ENCODE results near the gene GSTT2B. TPM values are rescaled to one million over a fixed set of nuclear protein-coding genes. Genes with fewer than 3 reads are reported as not detected.
"Not testable (repeated sequence)": the region's sequence is repeated elsewhere in the genome, so short reads cannot be mapped to it uniquely, and the experiment has no call there.

The GSTT2B gene
- total RNA-seq, 1 donor from 2014 or later, result 9.8 TPM

DNA sequence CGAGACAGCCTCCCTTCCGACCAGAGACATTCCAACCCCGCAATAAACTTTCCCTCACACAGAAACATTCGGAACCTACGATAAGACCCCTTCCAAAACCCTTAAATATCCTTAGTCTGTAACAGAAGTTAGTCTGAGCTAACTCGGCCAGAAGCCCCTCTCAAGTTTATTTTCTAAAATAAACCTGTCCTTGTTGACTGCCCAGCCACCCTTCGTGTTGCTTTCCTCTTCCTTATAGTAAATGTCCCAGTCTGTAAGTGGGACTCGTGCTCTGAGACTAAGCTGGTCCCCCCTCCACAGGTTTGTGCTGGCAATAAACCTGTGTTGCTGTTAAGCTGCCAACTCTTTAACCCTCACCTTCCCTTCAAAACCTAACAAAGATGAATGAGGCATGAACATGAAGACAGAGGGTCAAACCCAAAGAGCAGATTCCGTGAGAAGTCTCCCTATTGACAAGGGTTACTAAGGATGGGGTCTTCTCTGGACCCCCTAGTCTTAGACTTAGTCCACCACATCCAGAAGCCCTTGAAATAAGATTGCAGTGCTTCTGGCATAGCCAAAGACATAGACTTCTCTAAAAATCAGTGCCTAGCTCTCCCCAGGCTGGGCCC is 48.6 kb downstream of the GSTT2B start:
- no peaks in the 10 kb centered on the region for H3K36me3 ChIP-seq
- intact Hi-C loops (cut with DNase I), result no loop called here
- H3K27ac ChIP-seq, result peak overlapping the region; percentile 88
- no peak overlapping the region for H3K4me3 ChIP-seq
- TF ChIP-seq, protein P1, sequence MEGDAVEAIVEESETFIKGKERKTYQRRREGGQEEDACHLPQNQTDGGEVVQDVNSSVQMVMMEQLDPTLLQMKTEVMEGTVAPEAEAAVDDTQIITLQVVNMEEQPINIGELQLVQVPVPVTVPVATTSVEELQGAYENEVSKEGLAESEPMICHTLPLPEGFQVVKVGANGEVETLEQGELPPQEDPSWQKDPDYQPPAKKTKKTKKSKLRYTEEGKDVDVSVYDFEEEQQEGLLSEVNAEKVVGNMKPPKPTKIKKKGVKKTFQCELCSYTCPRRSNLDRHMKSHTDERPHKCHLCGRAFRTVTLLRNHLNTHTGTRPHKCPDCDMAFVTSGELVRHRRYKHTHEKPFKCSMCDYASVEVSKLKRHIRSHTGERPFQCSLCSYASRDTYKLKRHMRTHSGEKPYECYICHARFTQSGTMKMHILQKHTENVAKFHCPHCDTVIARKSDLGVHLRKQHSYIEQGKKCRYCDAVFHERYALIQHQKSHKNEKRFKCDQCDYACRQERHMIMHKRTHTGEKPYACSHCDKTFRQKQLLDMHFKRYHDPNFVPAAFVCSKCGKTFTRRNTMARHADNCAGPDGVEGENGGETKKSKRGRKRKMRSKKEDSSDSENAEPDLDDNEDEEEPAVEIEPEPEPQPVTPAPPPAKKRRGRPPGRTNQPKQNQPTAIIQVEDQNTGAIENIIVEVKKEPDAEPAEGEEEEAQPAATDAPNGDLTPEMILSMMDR (IDR thresholded peaks at IDR 0.05), result no peak
- DNase-seq (no peak), ATAC-seq (no peak)
- H3K27me3 ChIP-seq, result no peaks in the 10 kb centered on the region
- H3K9me3 ChIP-seq, result no peaks in the 10 kb centered on the region
- peaks cover 8% of the 10 kb centered on the region for H3K4me1 ChIP-seq

DNA sequence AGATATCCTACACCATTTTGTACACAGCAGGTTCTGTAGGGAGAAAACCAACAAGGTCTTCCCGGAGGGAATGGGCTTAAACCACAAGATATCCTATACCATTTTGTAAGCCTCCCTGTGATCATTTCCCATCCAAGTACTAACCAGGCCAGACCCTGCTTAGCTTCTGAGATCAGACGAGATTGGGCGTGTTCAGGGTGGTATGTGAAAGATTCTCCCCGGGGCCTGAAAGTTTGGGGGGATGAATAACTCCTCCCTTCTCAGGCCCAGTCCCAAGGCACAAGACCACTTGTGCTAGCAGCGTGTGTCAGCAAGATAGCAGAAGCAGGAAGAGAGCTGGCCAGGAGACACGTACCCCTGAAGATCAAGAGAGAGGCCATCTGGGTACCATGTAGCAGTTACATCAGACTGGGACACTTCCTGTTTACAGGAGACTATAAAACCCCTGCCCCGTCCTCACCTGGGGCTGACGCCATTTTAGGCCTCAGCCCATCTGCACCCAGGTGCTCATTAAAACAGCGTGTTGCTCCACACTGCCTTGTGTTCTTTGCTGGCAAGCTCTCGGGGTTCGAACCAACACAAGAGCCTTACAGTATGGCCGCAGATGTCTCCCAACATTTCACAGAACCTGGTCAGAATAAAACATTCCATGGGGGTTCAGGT is 49.5 kb downstream of the GSTT2B start:
- H3K27me3 ChIP-seq, result no peaks in the 10 kb centered on the region
- no peak for DNase-seq
- H3K9me3 ChIP-seq, result no peaks in the 10 kb centered on the region
- H3K4me3 ChIP-seq, result no peak overlapping the region
- TF ChIP-seq, protein P1 (IDR thresholded peaks at IDR 0.05), result no peak
- H3K4me1 ChIP-seq, result peaks cover 8% of the 10 kb centered on the region
- ATAC-seq, result no peak
- intact Hi-C loops (cut with DNase I), result no loop called here
- H3K36me3 ChIP-seq, result no peaks in the 10 kb centered on the region
- H3K27ac ChIP-seq, result no peak overlapping the region

DNA sequence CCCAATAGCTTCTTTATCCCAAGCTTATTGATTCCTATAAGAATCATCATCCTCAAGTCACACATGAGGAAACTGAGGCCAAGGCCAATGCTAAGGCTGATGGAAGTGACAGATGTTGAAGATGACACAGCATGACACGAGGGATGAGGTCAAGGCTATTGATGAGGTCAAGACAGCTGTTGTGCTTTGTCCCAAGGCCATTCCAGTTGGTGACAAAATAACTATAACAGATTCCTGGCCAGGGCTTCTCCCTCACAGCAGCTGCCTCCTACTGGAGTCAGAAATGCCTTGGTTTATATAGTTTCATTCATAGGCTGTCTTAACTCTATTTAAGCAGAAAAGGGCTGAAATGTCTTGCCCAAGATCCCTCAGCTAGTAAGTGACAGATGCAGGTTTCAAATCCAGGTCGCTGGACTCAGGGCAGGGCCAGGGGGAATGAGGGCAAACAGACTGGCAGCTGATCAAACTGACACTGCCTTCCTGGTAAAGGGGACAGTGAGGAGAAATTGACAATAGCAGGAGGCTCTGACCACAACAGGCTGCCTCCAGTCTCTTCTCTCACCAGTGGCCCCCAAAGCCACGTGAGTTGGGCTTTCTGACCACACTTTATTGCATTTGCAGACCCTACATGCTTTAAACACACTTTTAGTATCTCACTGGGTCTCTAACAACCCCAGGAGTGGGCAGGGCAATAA is 50.4 kb downstream of the GSTT2B start:
- H3K9me3 ChIP-seq, result no peaks in the 10 kb centered on the region
- no peak overlapping the region for H3K27ac ChIP-seq
- H3K4me1 ChIP-seq, result peaks cover 8% of the 10 kb centered on the region
- no peak overlapping the region for H3K4me3 ChIP-seq
- DNase-seq (no peak), ATAC-seq (no peak)
- TF ChIP-seq, protein P1 (IDR thresholded peaks at IDR 0.05), result no peak
- intact Hi-C loops (cut with DNase I), result no loop called here
- no peaks in the 10 kb centered on the region for H3K36me3 ChIP-seq
- H3K27me3 ChIP-seq, result no peaks in the 10 kb centered on the region

DNA sequence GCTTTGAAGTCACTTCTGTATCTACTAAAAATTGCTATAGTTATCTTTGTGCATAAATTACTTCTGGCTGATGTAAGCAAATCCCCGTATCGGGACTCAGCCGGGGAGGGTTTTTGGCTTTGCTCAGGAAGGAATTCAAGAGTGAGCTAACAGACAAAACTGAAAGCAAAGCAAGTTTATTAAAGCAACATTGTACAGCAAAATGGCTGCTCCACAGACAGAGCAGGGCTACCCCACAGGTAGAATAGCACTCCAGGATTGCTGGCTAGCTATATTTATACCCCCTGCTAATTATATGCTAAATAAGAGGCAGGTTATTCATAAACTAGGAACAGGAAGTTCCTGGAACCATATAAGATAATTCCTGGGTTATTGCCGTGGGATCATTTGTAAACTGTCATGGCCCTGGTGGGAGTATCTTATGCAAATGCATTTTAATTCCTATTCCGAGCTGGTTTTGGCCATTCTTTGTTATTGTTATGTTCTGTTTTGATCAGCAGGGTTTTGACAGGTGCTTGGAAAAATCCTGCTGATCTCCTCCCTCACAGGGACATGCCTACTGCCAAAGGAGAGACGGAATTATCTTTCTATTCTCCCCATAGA is 51.6 kb downstream of the GSTT2B start:
- ATAC-seq, result no peak
- H3K9me3 ChIP-seq, result no peaks in the 10 kb centered on the region
- H3K4me1 ChIP-seq, result peaks cover 13% of the 10 kb centered on the region
- H3K27ac ChIP-seq, result peak overlapping the region; percentile 15
- no peaks in the 10 kb centered on the region for H3K27me3 ChIP-seq
- DNase-seq, result no peak
- intact Hi-C loops (cut with DNase I), result no loop called here
- TF ChIP-seq, protein P1 (IDR thresholded peaks at IDR 0.05), result no peak
- H3K36me3 ChIP-seq, result no peaks in the 10 kb centered on the region
- H3K4me3 ChIP-seq, result no peak overlapping the region

DNA sequence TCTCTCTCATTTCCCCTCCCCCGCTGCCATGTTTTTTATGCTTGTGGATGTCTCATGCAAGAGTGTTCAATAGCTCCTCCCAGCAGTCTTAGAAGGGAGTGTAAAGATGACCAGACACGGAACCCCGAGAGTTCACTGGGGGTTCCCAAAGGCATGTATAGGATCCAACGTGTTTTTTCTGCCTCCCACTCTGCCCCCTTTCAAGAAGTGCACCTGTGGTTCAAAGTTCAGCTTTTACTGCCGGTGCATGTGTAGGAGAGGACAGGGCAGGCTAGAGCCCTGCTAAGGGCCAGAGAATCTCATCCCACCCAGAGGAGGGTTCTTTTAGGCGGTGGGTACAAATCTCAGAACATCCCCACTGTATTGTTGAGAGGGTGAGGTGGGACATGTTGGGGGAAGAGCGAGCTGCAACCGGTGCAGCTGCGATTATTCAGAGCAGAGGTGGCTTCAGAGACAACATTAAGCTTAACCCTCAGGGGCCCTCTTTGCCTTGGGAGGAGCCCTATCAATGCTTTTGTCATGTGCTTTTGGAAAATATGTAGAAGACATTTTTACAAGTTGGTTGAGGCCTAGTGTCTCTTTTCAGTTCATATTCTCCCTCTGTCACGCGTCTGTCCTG is 52.3 kb downstream of the GSTT2B start:
- intact Hi-C loops (cut with DNase I), result no loop called here
- DNase-seq, result no peak
- Histone ChIP-seq H3K4me1 (peaks cover 13% of the 10 kb centered on the region), H3K27ac (no peak overlapping the region), H3K36me3 (no peaks in the 10 kb centered on the region), H3K9me3 (no peaks in the 10 kb centered on the region), H3K4me3 (no peak overlapping the region), H3K27me3 (no peaks in the 10 kb centered on the region)
- TF ChIP-seq, protein P1 (IDR thresholded peaks at IDR 0.05), result no peak
- ATAC-seq, result no peak

DNA sequence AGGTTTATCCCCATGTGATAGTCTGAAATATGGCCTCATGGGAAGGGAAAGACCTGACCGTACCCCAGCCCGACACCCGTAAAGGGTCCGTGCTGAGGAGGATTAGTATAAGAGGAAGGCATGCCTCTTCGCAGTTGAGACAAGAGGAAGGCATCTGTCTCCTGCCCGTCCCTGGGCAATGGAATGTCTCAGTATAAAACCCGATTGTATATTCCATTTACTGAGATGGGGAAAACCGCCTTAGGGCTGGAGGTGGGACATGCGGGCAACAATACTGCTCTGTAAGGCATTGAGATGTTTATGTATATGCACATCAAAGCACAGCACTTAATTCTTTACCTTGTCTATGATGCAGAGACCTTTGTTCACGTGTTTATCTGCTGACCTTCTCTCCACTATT is 53.6 kb downstream of the GSTT2B start:
- DNase-seq; H3K4me3 ChIP-seq; H3K27ac ChIP-seq; H3K4me1 ChIP-seq; H3K36me3 ChIP-seq; H3K27me3 ChIP-seq; H3K9me3 ChIP-seq; intact Hi-C loops (cut with DNase I); ATAC-seq: not testable (repeated sequence)
